Activated T-helper 17 cell treated with anti-CD3 and anti-CD28 coated beads, Interleukin-2, amount 50 U/mL, for 72 hours (primary cell): ENCODE data around the gene PPP2R1B. TPM values are rescaled to one million over a fixed set of nuclear protein-coding genes. Genes with fewer than 3 reads are reported as not detected.
A peak's percentile ranks its signal among the peaks of the same experiment; 100 is the strongest.
"Not testable (repeated sequence)": the region's sequence is repeated elsewhere in the genome, so short reads cannot be mapped to it uniquely, and the experiment has no call there.

Source experiments
- ATAC-seq: fragments of 150-1000 bp; cut with Tn5 transposase; replicated peaks from 2 replicates; pipeline ENCODE4 v1.10.0; 2021; ENCODE audit warnings: mild to moderate bottlenecking, moderate library complexity
- H3K27ac Mint-ChIP-seq: one replicate; pipeline ENCODE4 v1.8.0; 2022; ENCODE audit warnings: mixed read lengths
- H3K27me3 Mint-ChIP-seq: one replicate; pipeline ENCODE4 v1.8.0; 2022; ENCODE audit warnings: mixed read lengths
- H3K36me3 Mint-ChIP-seq: one replicate; pipeline ENCODE4 v1.8.0; 2022; ENCODE audit warnings: low read depth, mild to moderate bottlenecking, mixed read lengths
- H3K4me1 Mint-ChIP-seq: one replicate; pipeline ENCODE4 v1.8.0; 2022; ENCODE audit warnings: mixed read lengths
- H3K4me3 Mint-ChIP-seq: one replicate; pipeline ENCODE4 v1.8.0; 2022; ENCODE audit warnings: mild to moderate bottlenecking, mixed read lengths
- H3K9me3 Mint-ChIP-seq: one replicate; pipeline ENCODE4 v1.8.0; 2022; ENCODE audit warnings: mixed read lengths
- total RNA-seq, 2 donors: library from RNA; stranded (reverse); gene quantifications; one replicate each; pipeline ENCODE4 v1.2.3, GENCODE V29; 2022

PPP2R1B gene
- total RNA-seq, 2 donors from 2014 or later = 46.9 to 72.6 TPM

GRCh38 chr11:111774955-111775710, 8.9 kb upstream of the PPP2R1B start:
- Mint-ChIP-seq H3K4me3 (no peak overlapping the region), H3K9me3 (no peaks in the 10 kb centered on the region), H3K27me3 (no peaks in the 10 kb centered on the region), H3K36me3 (no peaks in the 10 kb centered on the region), H3K27ac (no peak overlapping the region), H3K4me1 (no peaks in the 10 kb centered on the region)
- no peak for ATAC-seq

- Mint-ChIP-seq H3K9me3 (no peaks in the 10 kb centered on the region), H3K4me1 (no peaks in the 10 kb centered on the region), H3K4me3 (no peak overlapping the region), H3K27me3 (no peaks in the 10 kb centered on the region), H3K36me3 (no peaks in the 10 kb centered on the region), H3K27ac (no peak overlapping the region)
- no peak for ATAC-seq
These were observed 6.3 kb upstream of the PPP2R1B start for GRCh38 chr11:111772535-111772934.

GRCh38 chr11:111771205-111771604, 5.0 kb upstream of the PPP2R1B start:
- H3K36me3 Mint-ChIP-seq, H3K27me3 Mint-ChIP-seq, H3K9me3 Mint-ChIP-seq, ATAC-seq, H3K27ac Mint-ChIP-seq, H3K4me3 Mint-ChIP-seq, H3K4me1 Mint-ChIP-seq: not testable (repeated sequence)

- H3K27ac Mint-ChIP-seq = no peak overlapping the region
- no peaks in the 10 kb centered on the region for H3K9me3 Mint-ChIP-seq
- H3K27me3 Mint-ChIP-seq = no peaks in the 10 kb centered on the region
- peaks cover 7% of the 10 kb centered on the region for H3K36me3 Mint-ChIP-seq
- ATAC-seq = no peak
- no peak overlapping the region for H3K4me3 Mint-ChIP-seq
- H3K4me1 Mint-ChIP-seq = peaks cover 5% of the 10 kb centered on the region
These were observed 4.5 kb upstream of the PPP2R1B start for GRCh38 chr11:111770581-111771134.

- Mint-ChIP-seq H3K4me3 (peak overlapping the region; percentile 99), H3K27me3 (no peaks in the 10 kb centered on the region), H3K36me3 (peaks cover 45% of the 10 kb centered on the region), H3K27ac (peak overlapping the region; percentile 95), H3K4me1 (peaks cover 30% of the 10 kb centered on the region), H3K9me3 (no peaks in the 10 kb centered on the region)
- ATAC-seq = peak; percentile 12
These were observed 599 bp upstream of the PPP2R1B start for GRCh38 chr11:111766834-111767142.

- H3K36me3 Mint-ChIP-seq = peaks cover 59% of the 10 kb centered on the region
- H3K27ac Mint-ChIP-seq = peak overlapping the region; percentile 95
- peak; percentile 34 for ATAC-seq
- H3K4me1 Mint-ChIP-seq = peaks cover 30% of the 10 kb centered on the region
- no peaks in the 10 kb centered on the region for H3K9me3 Mint-ChIP-seq
- peak overlapping the region; percentile 99 for H3K4me3 Mint-ChIP-seq
- H3K27me3 Mint-ChIP-seq = no peaks in the 10 kb centered on the region
These were observed 737 bp downstream of the PPP2R1B start for GRCh38 chr11:111765320-111765983.

- no peak for ATAC-seq
- peak overlapping the region; percentile 99 for H3K4me3 Mint-ChIP-seq
- H3K4me1 Mint-ChIP-seq = peaks cover 30% of the 10 kb centered on the region
- no peaks in the 10 kb centered on the region for H3K27me3 Mint-ChIP-seq
- H3K27ac Mint-ChIP-seq = peak overlapping the region; percentile 95
- no peaks in the 10 kb centered on the region for H3K9me3 Mint-ChIP-seq
- peaks cover 67% of the 10 kb centered on the region for H3K36me3 Mint-ChIP-seq
These were observed 1.6 kb downstream of the PPP2R1B start for GRCh38 chr11:111764621-111765020.

GRCh38 chr11:111762981-111763643, 3.1 kb downstream of the PPP2R1B start:
- H3K4me3 Mint-ChIP-seq = peak overlapping the region; percentile 19

GRCh38 chr11:111762526-111762925, 3.7 kb downstream of the PPP2R1B start:
- Mint-ChIP-seq H3K4me1 (peaks cover 35% of the 10 kb centered on the region), H3K36me3 (peaks cover 88% of the 10 kb centered on the region), H3K27me3 (no peaks in the 10 kb centered on the region), H3K27ac (peak overlapping the region; percentile 15), H3K9me3 (no peaks in the 10 kb centered on the region), H3K4me3 (peak overlapping the region; percentile 19)
- ATAC-seq = no peak

More at GRCh38 chr11:111762981-111763643, 3.1 kb downstream of the PPP2R1B start:
- Mint-ChIP-seq H3K27ac (peak overlapping the region; percentile 15), H3K27me3 (no peaks in the 10 kb centered on the region), H3K9me3 (no peaks in the 10 kb centered on the region), H3K36me3 (peaks cover 82% of the 10 kb centered on the region), H3K4me1 (peaks cover 30% of the 10 kb centered on the region)
- peak; percentile 22 for ATAC-seq

- H3K9me3 Mint-ChIP-seq = no peaks in the 10 kb centered on the region
- H3K4me1 Mint-ChIP-seq = peaks cover 30% of the 10 kb centered on the region
- no peak overlapping the region for H3K27ac Mint-ChIP-seq
- H3K4me3 Mint-ChIP-seq = no peak overlapping the region
- no peak for ATAC-seq
- H3K36me3 Mint-ChIP-seq = peaks cover 100% of the 10 kb centered on the region
- H3K27me3 Mint-ChIP-seq = no peaks in the 10 kb centered on the region
These were observed 5.2 kb downstream of the PPP2R1B start for GRCh38 chr11:111761036-111761435.

- no peaks in the 10 kb centered on the region for H3K9me3 Mint-ChIP-seq
- H3K27ac Mint-ChIP-seq = peak overlapping the region; percentile 23
- H3K4me1 Mint-ChIP-seq = peaks cover 26% of the 10 kb centered on the region
- no peak overlapping the region for H3K4me3 Mint-ChIP-seq
- H3K36me3 Mint-ChIP-seq = peaks cover 100% of the 10 kb centered on the region
- H3K27me3 Mint-ChIP-seq = no peaks in the 10 kb centered on the region
- ATAC-seq = no peak
These were observed 6.3 kb downstream of the PPP2R1B start for GRCh38 chr11:111759778-111760407.

GRCh38 chr11:111759376-111759775, 6.8 kb downstream of the PPP2R1B start:
- no peak overlapping the region for H3K4me3 Mint-ChIP-seq
- no peak for ATAC-seq
- peaks cover 21% of the 10 kb centered on the region for H3K4me1 Mint-ChIP-seq
- H3K9me3 Mint-ChIP-seq = no peaks in the 10 kb centered on the region
- H3K27me3 Mint-ChIP-seq = no peaks in the 10 kb centered on the region
- H3K36me3 Mint-ChIP-seq = peaks cover 100% of the 10 kb centered on the region
- H3K27ac Mint-ChIP-seq = peak overlapping the region; percentile 23

- Mint-ChIP-seq H3K36me3 (peaks cover 99% of the 10 kb centered on the region), H3K27me3 (no peaks in the 10 kb centered on the region), H3K27ac (no peak overlapping the region), H3K4me1 (peaks cover 5% of the 10 kb centered on the region), H3K4me3 (no peak overlapping the region), H3K9me3 (no peaks in the 10 kb centered on the region)
- ATAC-seq = no peak
These were observed 10.1 kb downstream of the PPP2R1B start for GRCh38 chr11:111756097-111756496.

- H3K27ac Mint-ChIP-seq = no peak overlapping the region
- peaks cover 99% of the 10 kb centered on the region for H3K36me3 Mint-ChIP-seq
- no peak overlapping the region for H3K4me3 Mint-ChIP-seq
- no peaks in the 10 kb centered on the region for H3K9me3 Mint-ChIP-seq
- no peaks in the 10 kb centered on the region for H3K4me1 Mint-ChIP-seq
- no peak for ATAC-seq
- no peaks in the 10 kb centered on the region for H3K27me3 Mint-ChIP-seq
These were observed 16.5 kb downstream of the PPP2R1B start for GRCh38 chr11:111749646-111750045.
